ENCODE measurements around the gene TPST2.

The TPST2 gene

GRCh38 chr22:26556904-26557303 is 33.0 kb downstream of the TPST2 start:
- Histone ChIP-seq H3K4me3 (no peak overlapping the region), H3K27ac (no peak overlapping the region)
- no peak for DNase-seq (ENCODE audit: low spot score)
- TF ChIP-seq CTCF (IDR thresholded peaks at IDR 0.05), result no peak

GRCh38 chr22:26555478-26555877 is 34.5 kb downstream of the TPST2 start:
- TF ChIP-seq CTCF (IDR thresholded peaks at IDR 0.05), result no peak
- Histone ChIP-seq H3K4me3 (no peak overlapping the region), H3K27ac (no peak overlapping the region)
- no peak for DNase-seq (ENCODE audit: low spot score)

DNA sequence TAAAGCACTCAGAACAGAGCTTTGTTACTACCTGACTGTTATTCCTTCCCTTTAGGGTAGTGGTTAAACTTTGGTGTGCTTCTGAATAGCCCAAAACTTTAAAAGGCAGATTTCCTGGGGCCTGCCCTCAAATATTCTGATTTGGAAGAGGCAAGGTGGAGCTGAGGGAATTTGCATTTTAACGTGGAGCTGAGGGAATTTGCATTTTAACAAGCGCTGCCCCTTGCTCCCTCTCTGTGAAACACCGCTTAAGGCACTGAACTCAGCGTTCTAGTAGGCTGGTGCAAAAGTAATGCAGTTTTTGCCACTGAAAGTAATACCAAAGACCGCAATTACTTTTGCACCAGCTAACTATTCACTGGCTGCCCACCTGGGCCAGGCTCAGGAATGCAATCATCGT is 35.0 kb downstream of the TPST2 start:
- no peak overlapping the region for H3K4me3 ChIP-seq
- no peak for DNase-seq (ENCODE audit: low spot score)
- H3K27ac ChIP-seq, result no peak overlapping the region
- TF ChIP-seq CTCF (IDR thresholded peaks at IDR 0.05), result no peak

DNA sequence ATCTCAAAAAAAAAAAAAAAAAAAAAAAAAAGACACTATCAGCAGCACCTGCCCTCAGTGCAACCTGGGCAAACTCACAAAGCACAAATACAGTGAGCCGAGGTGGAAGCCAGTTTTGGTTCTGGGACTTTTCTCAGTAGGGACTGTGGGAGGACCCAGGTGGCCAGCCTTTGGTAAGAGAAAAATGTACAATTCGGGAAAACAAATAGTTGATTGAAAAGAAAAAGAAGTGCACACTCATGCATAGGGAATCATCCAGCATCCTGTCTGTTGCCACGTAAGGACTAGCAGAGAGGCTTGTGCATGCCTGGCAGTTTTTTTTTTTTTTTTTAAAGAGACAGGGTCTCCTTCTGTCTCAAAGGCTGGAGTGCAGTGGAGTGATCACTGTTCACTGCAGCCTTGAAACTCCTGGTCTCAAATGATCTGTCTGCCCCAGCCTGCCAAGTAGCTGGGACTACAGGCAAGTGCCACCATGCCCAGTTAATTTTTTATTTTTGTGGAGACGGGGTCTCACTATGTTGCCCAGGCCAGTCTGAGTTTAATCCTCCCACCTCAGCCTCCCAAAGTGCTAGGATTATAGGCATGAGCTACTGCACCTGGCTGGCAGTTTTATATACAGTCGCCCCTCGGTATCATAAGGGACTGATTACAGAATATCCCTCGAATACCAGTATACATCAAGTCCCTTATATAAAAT is 36.7 kb downstream of the TPST2 start:
- Histone ChIP-seq H3K4me3 (no peak overlapping the region), H3K27ac (no peak overlapping the region)
- DNase-seq (ENCODE audit: low spot score), result no peak
- no peak for TF ChIP-seq CTCF (IDR thresholded peaks at IDR 0.05)

DNA sequence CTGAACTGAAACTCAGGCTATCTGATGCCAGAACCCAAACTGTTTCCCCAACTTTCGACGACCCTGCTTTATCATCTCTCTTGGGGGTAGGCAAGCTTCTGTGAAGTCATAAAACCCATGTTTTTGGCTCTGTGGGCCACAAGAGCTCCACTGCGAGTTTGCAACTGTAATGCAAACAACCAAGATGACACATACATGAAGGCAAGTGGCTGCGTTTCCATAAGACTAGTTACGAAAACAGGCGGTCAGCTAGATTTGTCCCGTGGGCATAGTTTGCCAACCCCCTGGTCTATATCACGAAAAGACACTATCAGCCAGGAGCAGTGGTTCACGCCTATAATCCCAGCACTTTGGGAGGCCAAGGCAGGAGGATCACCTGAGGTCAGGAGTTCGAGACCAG is 37.5 kb downstream of the TPST2 start:
- no peak for TF ChIP-seq CTCF (IDR thresholded peaks at IDR 0.05)
- no peak for DNase-seq (ENCODE audit: low spot score)
- Histone ChIP-seq H3K27ac (no peak overlapping the region), H3K4me3 (no peak overlapping the region)

DNA sequence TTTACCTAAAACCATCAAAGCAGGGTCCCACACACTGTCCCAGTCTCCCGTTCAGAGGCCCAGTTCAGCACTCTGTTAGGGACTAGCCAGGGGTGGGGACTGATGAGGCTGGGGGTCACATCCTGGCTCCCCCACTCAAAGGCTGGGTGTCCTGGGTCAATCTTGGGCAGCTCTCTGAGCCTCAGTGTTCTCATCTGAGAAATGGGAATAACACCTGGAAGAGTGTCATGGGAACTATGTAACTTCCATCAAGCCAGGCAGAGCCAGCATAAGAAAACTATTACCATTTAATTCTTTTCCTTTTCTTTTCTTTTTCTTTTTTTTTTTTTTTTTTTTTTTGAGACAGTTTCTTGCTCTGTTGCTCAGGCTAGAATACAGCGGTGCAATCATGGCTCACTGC is 38.4 kb downstream of the TPST2 start:
- no peak for DNase-seq (ENCODE audit: low spot score)
- no peak overlapping the region for H3K4me3 ChIP-seq
- peak overlapping the region in 1 of 2 donors; percentile 79 for H3K27ac ChIP-seq
- no peak for TF ChIP-seq CTCF (IDR thresholded peaks at IDR 0.05)

GRCh38 chr22:26550498-26551033 is 39.4 kb downstream of the TPST2 start:
- peak overlapping the region in 1 of 2 donors; percentile 79 for H3K27ac ChIP-seq

More at GRCh38 chr22:26550498-26551033, 39.4 kb downstream of the TPST2 start:
- no peak for TF ChIP-seq CTCF (IDR thresholded peaks at IDR 0.05)
- H3K4me3 ChIP-seq, result no peak overlapping the region
- DNase-seq (ENCODE audit: low spot score), result peak; percentile 81
